HG03108 (cell line): Measurements from ENCODE around the gene KIF1A.

Experiments
- ATAC-seq: cut with Tn5 transposase; IDR thresholded peaks from one replicate; pipeline ENCODE4 v1.9.1; 2021; ENCODE audit warnings: moderate library complexity; ENCODE audit not compliant: unreplicated experiment

KIF1A gene

DNA sequence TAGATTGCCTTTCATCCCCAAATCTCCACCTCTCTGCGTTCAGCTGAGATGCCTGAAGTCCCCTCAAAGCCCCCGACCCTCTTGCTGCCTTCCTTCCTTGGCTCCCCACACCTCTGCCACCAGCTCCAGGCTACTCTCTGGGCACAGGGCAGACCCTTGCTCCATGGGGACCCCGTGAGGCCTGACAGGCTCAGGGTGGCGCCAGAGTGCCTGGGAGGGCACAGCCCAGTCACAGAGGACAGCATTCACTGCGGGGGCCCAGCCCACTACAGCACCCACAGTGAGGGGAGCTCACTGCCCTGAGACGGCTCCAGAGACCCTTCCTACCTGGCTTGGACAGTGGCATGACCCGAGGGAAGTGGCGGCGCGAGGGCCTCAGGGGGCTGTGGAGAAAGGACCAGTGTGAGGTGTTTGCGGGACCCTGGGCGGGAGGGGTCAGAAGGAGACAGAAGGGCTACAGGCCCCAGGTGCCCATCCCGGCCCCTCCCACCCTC, 77.4 kb downstream of the KIF1A start:
- no peak for ATAC-seq

DNA sequence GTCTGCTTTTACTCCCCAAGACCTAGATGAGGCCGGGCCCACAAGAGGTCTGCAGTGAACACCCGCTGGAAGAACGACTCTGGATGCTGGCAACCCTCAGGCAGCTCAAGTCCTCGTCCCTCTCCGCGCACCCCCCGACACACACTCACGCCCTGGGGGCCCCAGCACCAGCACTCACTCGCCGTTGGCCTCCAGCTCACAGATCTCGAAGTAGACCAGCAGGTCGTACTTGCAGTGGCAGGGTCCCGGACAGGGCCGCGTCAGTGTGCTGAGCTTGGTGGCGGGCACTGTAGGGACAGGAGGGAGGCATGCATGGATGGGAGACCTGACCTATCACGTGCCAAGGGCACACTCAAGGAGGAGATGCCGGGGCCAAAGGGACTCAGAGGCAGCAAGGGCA, 78.9 kb downstream of the KIF1A start:
- ATAC-seq = no peak

DNA sequence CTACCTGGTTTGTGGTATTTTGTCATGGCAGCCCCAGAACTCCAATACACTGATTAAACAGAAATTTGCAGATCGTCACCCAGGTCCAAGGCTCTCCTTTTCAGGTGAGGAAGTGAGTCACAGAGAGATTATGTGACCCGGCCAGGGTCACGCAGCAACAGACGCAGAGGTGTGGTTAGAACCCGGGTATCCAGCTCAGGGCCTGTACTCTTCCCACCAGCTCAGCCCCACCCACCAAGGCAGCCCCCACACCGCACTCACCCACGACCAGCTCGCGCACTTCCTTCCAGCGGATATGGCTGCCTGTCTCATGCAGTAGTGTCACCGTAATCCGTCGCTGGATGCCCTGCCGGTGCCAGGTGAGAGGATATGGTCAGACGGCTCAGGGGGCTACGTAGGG, 80.2 kb downstream of the KIF1A start:
- no peak for ATAC-seq

DNA sequence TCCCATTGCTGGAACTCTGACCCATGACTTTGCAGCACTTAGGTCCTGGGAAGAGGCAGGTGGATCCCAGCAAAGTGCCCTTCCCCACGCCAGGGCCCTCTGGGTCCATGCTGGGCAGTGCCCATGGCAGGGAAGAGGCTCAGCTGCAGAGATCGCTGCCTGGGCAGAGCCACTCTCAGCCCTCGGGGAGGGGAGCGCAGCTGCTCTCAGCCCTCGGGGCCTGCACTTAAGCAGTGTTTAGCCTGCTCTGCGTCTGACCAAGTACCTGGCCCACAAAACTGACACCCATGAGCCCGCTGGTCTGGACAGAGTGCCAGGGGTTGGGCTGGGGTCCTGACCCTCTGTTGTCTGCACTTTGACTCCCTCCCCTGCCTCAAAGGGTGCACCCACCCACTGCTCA, 82.1 kb downstream of the KIF1A start:
- no peak for ATAC-seq

DNA sequence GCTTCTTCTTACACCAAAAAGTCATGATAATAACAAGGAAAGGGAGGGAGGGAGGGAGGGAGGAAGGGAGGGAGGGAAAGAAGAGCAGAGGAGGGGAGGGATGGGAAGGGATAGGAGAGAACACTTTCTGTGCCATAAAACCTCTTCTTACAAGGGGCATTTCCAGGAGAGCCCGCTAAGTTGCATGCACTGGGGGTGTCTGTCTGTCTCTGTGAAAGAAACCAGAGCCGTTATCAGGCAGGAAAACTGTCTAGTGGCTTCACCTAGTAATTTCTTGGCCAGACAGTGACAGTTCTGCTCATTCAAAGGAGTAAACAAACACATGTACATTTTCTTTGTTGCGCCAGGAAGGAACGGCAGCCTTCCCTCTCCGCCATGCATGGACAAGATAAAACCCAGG, 82.5 kb downstream of the KIF1A start:
- no peak for ATAC-seq

DNA sequence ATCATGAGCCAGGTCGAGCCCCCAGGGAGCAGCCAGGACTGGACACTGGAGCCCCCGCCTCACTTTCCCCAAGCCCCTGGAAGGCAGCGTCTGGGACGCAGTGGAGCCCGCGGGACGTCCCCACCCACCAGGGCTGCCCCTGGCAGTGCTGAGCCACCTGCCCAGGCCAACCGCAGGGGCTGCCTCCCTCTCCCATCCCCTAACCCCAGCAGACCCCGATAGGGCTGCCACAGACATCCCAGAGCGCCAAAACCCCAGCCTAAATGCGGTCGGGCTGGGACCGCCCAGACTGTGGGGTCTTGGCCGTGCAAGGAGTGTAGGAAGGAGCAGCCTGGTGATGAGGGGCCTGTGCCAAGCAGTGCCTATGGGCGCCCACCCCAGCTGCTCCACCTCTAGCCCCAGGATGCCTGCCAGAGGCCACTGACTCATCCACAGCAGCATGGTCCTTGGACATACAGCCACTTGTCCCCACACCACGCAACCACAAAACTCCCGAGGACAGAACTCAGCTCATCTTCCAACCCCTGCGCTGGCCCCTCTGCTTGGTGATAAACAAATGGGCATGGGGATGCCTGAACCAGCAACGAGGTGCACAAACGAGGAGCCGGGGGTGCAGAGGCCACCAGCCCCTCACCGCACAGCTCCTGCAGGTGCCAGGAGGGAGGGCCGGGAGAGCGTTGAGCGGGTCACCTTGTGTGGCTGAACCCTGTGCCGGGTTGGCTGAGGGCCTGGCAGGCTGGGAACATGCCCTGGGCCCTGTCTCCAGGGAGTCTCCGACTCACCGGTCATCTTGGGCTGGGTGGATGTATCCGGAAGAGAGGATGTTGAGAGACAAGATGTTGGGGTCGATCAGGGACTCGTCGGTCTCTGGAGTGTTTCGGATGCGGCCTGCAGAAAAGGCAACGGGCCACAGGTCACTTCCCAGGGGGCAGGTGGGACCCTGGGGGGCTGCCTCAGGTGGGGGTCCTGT, 83.5 kb downstream of the KIF1A start:
- no peak for ATAC-seq

DNA sequence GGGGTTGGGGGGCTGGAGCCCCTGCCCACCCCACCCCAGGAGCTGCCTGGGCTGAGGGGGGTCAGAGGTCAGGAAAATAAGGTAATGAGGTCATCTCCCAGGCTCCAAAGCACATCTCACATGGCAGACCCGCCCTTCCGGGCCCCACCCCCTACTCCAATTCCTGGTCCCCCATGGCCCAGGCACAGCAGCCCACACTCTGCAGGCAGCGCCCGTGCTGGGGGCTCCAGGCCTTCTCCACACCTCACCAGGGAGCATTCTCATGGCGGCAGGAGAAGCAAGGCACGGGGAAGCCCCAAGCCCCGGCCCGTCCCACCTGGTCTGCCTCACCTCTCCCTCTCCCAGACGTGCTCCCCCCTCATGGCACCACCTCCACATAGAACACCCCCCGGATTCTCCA, 84.5 kb downstream of the KIF1A start:
- no peak for ATAC-seq

DNA sequence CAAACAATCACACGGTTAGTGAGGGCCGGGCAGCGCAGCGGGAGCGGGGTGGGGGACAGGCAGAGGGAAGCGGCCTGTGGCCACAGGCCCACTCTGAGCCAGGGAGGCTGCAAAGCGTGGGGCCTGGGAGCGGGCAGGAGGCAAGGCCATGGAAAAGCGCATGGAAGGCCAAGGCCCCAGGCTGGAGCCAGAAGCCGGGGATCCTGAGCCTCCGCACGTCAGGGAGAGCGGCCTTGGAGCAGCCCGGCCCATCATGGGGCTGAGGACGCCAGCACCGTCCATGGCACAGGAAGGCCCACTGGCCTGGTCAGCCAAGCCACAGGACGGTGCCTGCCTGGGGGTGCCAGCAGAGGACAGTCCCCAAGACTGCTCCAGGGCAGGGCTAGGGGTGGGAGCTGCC, 85.3 kb downstream of the KIF1A start:
- ATAC-seq = no peak

DNA sequence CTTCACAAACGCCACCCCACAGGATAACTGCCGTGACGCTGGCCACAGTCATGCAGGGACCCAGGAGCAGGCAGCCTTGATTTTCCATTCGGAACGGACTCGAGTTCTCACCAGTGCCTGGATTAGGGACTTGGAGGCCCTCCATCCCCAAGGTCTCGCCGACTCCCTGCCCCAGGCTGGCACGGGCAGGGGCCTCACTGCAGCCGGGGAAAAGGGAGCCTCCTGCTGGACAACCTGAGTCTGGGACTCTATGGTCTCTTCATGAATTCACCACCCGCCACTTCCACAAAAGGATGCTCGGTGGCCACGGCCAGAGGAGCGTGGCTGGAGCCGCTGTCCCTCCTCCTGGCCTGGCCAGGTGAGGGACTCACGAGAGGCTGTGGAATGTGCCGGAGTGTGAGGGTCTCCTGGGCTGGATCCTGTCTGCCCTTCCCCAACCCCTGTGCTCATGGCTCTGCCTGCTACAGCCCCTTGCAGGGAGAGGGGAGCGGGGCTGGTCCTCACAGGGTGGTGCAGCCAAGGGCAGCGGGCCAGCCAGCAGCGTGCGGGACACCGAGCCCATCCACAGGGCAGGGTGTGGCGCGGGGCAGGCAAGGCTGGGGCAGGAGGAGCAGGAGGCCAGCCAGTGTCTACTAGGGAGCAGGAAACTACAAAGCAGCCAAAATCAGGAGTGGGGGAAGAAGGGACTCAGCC, 86.1 kb downstream of the KIF1A start:
- ATAC-seq = no peak

DNA sequence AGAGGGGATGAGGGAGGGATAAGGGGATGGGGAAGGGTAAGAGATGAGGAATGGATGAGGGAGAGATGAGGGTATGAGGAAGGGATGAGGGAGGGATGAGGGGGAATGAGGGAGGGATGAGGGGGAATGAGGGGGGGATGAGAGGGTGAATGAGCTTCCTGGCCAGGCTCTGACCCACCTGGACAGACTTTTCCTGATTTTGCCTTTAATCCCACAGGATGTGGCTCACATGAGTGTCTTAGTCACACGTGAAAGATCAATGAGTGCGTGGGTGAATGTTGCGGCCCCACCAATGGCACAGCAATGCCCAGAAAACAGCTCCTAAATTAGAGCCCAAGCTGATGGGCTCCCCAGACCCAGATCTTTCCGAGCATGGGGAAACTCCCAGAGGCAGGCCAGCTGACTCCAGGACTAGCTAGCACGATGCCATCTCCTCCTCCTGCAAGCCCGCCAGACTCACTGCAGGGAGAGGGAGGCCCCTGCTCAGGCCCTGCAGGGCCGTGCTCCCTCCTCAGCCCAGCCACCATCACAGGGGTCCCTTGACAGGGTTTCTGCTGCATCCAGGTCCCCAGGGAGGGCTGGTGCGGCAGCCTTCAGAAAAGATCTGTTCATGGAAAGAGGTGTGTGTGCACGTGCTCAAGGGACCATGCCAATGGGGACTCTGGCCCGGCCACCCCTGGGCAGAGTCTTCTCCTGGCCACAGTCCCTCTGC, 87.0 kb downstream of the KIF1A start:
- ATAC-seq = no peak

DNA sequence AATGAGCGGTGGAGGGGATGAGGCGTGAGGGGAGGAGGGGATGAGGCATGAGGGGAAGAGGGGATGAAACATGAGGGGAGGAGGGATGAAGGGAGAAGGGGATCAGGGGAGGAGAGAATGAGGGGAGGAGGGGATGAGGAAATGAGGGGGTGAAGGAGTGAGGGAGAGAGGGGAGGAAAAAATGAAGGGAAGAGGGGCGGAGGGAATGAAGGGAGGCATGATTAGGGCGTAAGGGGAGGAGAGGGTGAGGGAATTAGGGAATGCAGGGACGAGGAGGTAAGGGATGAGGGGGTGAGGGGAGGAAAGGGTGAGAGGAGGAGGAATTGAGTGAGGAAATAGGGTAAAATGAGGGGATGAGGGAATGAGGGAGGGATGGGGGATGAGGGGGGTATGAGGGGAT, 87.8 kb downstream of the KIF1A start:
- no peak for ATAC-seq

DNA sequence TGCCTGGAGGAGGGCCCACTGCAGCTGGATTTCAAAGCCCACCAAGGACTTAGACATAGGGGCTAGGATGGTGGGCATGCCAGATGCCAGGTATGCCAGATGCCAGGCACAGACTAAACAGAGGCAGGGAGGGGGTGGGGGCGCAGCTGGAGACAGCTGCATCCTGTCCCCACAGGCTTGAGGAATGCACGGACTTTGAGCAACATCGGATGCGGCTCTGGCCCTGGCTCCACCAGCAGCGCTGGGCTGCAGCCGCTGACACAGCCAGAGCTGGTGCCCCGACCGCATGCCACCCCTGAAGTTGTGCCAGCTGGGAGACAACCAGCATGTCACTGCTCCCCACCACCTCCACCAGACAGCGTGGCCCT, 88.9 kb downstream of the KIF1A start:
- ATAC-seq = no peak

DNA sequence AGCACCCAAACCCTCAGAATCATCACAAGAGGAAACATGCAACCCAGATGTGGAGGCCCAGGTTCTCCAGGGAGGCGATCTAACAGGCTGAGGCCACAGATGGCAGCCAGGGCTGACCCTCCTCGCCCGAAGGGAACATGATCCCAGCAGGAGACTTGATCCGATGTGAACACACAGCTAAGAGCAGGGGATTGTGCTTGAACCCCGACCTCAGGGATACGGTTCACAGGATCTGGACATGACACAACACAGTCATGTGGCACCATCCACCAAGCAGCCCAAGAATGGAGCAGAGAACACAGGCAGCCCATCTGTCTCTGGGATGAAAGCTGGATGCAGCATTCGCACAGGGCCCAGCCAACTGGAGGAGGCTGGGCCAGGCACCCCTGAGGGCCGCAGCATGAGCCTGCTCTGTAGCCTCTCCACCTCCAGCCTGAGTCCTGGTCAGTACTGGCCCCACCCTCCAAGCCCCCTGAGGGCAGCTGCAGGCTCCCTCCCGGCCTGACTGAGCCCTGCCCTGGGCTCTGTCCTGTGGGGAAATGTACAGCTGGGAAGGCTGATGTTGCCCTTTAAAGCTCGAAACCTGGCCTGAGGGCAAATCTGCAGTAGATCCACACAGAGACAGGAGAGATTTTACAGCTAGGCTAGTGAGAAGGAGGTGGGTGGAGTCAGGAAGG, 89.4 kb downstream of the KIF1A start:
- ATAC-seq = no peak

DNA sequence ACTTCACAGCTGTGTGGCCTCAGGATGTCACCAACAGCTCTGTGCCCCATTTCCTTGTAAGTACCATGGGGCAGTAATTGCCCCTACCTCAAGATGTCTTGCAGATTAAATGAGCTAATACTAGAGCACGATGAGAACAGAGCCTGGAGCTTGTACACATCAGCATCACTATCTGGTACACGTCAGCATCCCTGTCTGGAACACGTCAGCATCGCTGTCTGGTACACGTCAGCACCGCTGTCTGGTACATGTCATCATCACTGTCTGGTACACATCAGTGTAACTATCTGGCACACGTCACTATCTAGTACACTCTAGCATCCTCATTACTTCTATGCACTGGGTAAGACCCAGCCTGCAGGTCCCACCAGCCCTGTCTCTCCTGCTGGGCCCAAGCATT, 91.2 kb downstream of the KIF1A start:
- ATAC-seq = no peak

DNA sequence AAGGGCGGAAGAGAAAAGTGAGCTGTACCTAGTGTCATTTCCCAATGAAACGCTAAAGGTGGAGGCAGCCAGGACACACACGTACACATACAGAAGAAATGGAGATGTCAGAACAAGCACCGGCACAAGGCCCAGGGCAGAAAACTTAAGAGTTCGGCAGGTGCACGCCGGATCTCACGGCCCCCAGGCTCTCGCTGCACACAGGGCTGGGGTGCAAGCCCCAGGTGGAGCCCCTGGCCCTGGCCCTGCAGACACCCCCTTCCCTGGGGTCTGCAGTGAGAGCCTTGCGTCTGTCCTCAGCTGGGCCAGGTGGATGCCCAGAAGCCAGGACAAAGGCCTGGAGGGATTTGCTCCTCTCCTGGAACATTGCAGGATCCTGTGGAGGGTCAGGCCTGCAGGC, 91.7 kb downstream of the KIF1A start:
- no peak for ATAC-seq

DNA sequence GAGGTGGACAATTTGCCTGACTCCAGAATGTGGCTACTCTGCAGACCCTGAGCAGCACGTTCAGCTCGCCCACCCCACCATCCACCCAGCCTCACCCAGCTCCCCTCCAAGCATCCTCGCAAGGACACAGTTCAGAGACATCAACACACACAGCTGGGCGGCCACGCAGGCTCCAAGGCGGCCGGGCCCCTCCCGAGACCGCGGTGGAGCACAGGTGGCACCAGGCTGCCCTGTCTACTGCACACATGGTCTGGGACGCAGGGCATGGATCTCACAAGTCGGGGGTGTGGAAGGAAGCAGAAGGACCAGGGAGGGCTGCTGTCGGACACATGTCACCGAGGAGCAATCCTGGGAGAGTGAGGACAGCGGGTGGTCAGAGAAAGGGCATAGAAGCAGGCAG, 92.1 kb downstream of the KIF1A start:
- no peak for ATAC-seq

DNA sequence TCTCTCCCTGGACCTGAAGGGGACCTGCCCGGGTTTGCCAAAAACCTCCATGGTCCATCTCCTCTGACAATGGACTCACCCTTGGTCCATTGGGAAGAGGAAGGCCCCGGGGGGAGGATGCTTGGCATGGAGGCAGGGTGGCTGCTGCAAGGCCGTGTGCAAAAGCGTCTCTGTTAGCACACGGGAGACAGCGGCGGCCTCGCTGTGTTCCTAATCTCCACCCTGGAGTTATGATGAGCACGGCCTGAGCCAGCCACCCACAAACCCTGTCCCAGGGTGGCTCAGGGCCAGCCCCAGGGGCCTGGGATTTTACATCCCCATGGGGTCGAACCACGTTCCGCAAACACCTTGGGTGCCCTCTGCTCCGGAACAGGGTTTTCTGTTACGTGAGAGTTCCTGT, 92.6 kb downstream of the KIF1A start:
- ATAC-seq = no peak

DNA sequence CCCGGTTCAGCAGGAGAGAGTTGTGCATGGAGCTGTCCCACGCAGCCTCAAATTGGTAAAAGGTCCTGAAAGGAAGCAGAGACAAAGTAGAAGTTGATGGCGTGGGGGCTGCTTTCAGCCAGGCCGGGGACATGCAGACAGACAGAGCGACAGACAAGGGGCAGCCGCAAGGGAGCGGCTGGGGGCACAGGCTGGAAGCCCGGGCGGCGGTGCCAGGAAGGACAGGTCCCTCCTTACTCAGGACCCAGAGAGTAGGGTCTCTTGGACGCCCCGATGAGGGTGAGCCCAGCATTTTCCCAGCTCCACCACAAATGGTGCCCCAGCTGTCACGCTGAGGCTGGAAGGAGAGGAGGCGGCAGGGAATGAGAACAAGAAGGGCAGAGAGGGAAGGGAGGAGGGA, 93.1 kb downstream of the KIF1A start:
- no peak for ATAC-seq

DNA sequence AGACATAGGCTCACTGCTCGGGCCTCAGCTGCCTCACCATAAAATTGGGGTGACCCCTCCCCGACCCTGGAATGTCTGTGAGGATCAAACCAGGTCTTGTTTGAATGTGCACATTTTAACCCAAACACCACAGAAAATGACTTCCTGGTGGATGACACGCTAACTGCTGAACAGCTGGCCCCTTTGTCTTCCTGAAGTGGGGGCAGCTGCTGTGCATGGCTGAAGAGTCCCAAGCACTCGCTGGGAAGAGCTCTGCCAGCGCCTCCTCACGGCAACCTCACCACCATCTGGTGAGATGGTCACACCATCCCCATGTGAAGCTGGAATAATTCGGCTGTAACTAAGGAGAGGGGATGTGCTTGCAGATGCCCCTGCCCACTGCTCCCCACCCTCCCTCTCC, 94.3 kb downstream of the KIF1A start:
- no peak for ATAC-seq

DNA sequence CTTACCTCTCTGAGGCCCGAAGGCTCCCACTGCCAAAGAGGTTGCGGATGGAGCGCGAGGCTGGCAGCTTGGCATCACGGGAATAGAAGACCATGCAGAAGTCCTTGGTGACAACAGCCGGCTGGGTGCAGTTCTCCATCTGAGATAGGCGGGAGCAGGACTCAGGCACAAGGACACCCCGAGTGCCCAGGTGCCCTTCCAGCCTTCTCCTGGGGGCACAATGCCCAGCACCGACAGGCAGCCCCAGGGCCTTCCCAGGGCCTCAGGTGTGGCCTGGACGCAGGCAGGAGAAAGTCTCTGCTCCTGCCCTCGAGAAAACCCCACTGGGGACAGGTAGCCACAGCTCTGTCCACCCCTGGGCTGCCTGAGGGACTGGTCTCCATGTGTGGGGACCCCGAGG, 94.8 kb downstream of the KIF1A start:
- no peak for ATAC-seq

DNA sequence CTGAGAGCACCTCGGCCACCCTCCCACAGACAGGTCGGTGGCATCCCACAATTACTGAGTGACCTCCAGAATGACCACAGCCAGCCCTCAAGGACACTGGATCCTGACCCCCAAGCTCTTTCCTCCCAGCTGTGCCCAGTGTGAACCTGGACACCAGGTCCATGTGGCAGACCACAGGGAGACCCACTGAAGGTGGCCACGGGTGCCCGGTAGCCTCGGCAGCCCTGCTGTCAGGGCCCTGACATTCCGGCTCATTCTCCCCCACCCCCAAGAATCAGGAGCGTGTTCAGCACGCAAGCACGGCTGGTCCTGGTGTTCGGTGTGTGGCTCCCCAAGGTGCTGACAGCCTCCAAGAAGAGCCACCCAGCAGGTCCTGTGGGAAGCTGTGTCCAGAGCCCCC, 95.6 kb downstream of the KIF1A start:
- no peak for ATAC-seq
